HG02610 (cell line): ENCODE results near the gene KEL.

Experiments
- ATAC-seq: cut with Tn5 transposase; IDR thresholded peaks from one replicate; pipeline ENCODE4 v1.9.1; 2021; ENCODE audit warnings: mild to moderate bottlenecking, moderate library complexity; ENCODE audit not compliant: unreplicated experiment

The KEL gene

GRCh38 chr7:142930126-142930730 is 31.9 kb downstream of the KEL start:
- ATAC-seq = no peak

GRCh38 chr7:142927949-142928348 is 34.2 kb downstream of the KEL start:
- ATAC-seq = no peak

- no peak for ATAC-seq
Observed at GRCh38 chr7:142927085-142927745, 34.9 kb downstream of the KEL start.

- no peak for ATAC-seq
Observed at GRCh38 chr7:142925413-142925812, 36.8 kb downstream of the KEL start.

- ATAC-seq = no peak
Observed at GRCh38 chr7:142923391-142923790, 38.8 kb downstream of the KEL start.

GRCh38 chr7:142919656-142920055 is 42.5 kb downstream of the KEL start:
- no peak for ATAC-seq

GRCh38 chr7:142918901-142919300 is 43.3 kb downstream of the KEL start:
- ATAC-seq = no peak

- no peak for ATAC-seq
Observed at GRCh38 chr7:142917447-142917846, 44.7 kb downstream of the KEL start.

GRCh38 chr7:142916508-142916907 is 45.7 kb downstream of the KEL start:
- no peak for ATAC-seq

- ATAC-seq = no peak
Observed at GRCh38 chr7:142915315-142915714, 46.8 kb downstream of the KEL start.

- ATAC-seq = no peak
Observed at GRCh38 chr7:142914121-142914520, 48.0 kb downstream of the KEL start.

GRCh38 chr7:142913566-142913965 is 48.6 kb downstream of the KEL start:
- ATAC-seq = no peak

GRCh38 chr7:142913051-142913450 is 49.1 kb downstream of the KEL start:
- no peak for ATAC-seq

GRCh38 chr7:142910481-142910880 is 51.7 kb downstream of the KEL start:
- ATAC-seq = no peak

- no peak for ATAC-seq
Observed at GRCh38 chr7:142910031-142910433, 52.1 kb downstream of the KEL start.

- ATAC-seq = no peak
Observed at GRCh38 chr7:142908921-142909890, 53.0 kb downstream of the KEL start.

- ATAC-seq = no peak
Observed at GRCh38 chr7:142908290-142908689, 53.9 kb downstream of the KEL start.

- no peak for ATAC-seq
Observed at GRCh38 chr7:142906643-142907042, 55.5 kb downstream of the KEL start.

- no peak for ATAC-seq
Observed at GRCh38 chr7:142905759-142906158, 56.4 kb downstream of the KEL start.

GRCh38 chr7:142904128-142904527 is 58.0 kb downstream of the KEL start:
- no peak for ATAC-seq

- no peak for ATAC-seq
Observed at GRCh38 chr7:142901426-142902259, 60.5 kb downstream of the KEL start.
